Hepatocyte (in vitro differentiated cells): ENCODE measurements around the gene TMEM95. TPM values are rescaled to one million over a fixed set of nuclear protein-coding genes. Genes with fewer than 3 reads are reported as not detected.
"Not testable (repeated sequence)": the region's sequence is repeated elsewhere in the genome, so short reads cannot be mapped to it uniquely, and the experiment has no call there.

Source experiments
- DNase-seq: peaks from one replicate; pipeline ENCODE4 v3.0.0-alpha.2; 2016; ENCODE audit warnings: low spot score
- H2AFZ ChIP-seq: fragments of 200-600 bp; sonication (generic); 2 replicates; pipeline ENCODE4 v1.6.0; 2016; ENCODE audit warnings: antibody characterized with exemption, mild to moderate bottlenecking
- H3K27ac ChIP-seq: fragments of 200-600 bp; sonication (generic); 2 replicates; pipeline ENCODE4 v1.5.1; 2016; ENCODE audit warnings: mild to moderate bottlenecking
- H3K27me3 ChIP-seq: fragments of 200-600 bp; sonication (generic); 2 replicates; pipeline ENCODE4 v1.6.1; 2016
- H3K36me3 ChIP-seq: fragments of 200-600 bp; sonication (generic); replicated peaks from 2 replicates; pipeline ENCODE4 v1.5.1; 2016; ENCODE audit warnings: low read depth; ENCODE audit not compliant: insufficient read depth
- H3K4me1 ChIP-seq: fragments of 200-600 bp; sonication (generic); 2 replicates; pipeline ENCODE4 v1.5.1; 2016; ENCODE audit warnings: mild to moderate bottlenecking, moderate library complexity; ENCODE audit not compliant: insufficient read depth
- H3K4me2 ChIP-seq: fragments of 200-600 bp; sonication (generic); 2 replicates; pipeline ENCODE4 v1.6.0; 2016
- H3K4me3 ChIP-seq: fragments of 200-600 bp; sonication (generic); 2 replicates; pipeline ENCODE4 v1.5.1; 2016; ENCODE audit warnings: mild to moderate bottlenecking
- H3K79me2 ChIP-seq: fragments of 200-600 bp; sonication (generic); 2 replicates; pipeline ENCODE4 v1.6.0; 2017; ENCODE audit warnings: mild to moderate bottlenecking
- H3K9me2 ChIP-seq: fragments of 200-600 bp; sonication (generic); replicated peaks from 2 replicates; pipeline ENCODE4 v1.6.0; 2017; ENCODE audit warnings: mild to moderate bottlenecking; ENCODE audit not compliant: insufficient read depth
- H3K9me3 ChIP-seq: fragments of 200-600 bp; sonication (generic); 2 replicates; pipeline ENCODE4 v1.5.1; 2016; ENCODE audit warnings: low read depth, mild to moderate bottlenecking
- H4K20me1 ChIP-seq: fragments of 200-600 bp; sonication (generic); 2 replicates; pipeline ENCODE4 v1.6.0; 2016; ENCODE audit warnings: mild to moderate bottlenecking; ENCODE audit not compliant: insufficient read depth, poor library complexity, severe bottlenecking
- EZH2 ChIP-seq: fragments of 200-600 bp; sonication (generic); IDR thresholded peaks from 2 replicates; pipeline ENCODE4 v1.6.1; 2016; ENCODE audit warnings: antibody characterized with exemption, mild to moderate bottlenecking, borderline replicate concordance
- EZH2phosphoT487 ChIP-seq: fragments of 200-600 bp; sonication (generic); IDR thresholded peaks from one replicate; pipeline ENCODE4 v1.6.1; 2018; ENCODE audit warnings: antibody characterized with exemption, mild to moderate bottlenecking, low read depth, moderate library complexity; ENCODE audit not compliant: unreplicated experiment, severe bottlenecking
- WGBS: methylation state at CpG from one replicate; pipeline ENCODE4 v1.1.6; 2016; ENCODE audit warnings: low lambda C conversion rate; ENCODE audit errors: missing lambda C conversion rate; 5-methylcytosine and 5-hydroxymethylcytosine counted together
- polyA plus RNA-seq: library from polyadenylated mRNA; unstranded; fragments of >200 nt; fragmentation: Nextera tagmentation; extraction: Ambion mirVana; gene quantifications from 2 replicates; pipeline ENCODE4 v1.2.1, GENCODE V29; 2016
- total RNA-seq: library from RNA; depleted of rRNA; stranded (reverse); fragments of >200 nt; gene quantifications from 2 replicates; pipeline ENCODE4 v1.2.3, GENCODE V29; 2014
- TF ChIP-seq, protein P1 (sequence below): fragments of 200-600 bp; sonication (generic); IDR thresholded peaks from 2 replicates; pipeline ENCODE4 v1.5.1; 2016; ENCODE audit warnings: antibody characterized with exemption, mild to moderate bottlenecking; ENCODE audit not compliant: poor library complexity

TMEM95 gene
- total and polyA plus RNA-seq, 2 experiments from 2014 or later = not detected

DNA sequence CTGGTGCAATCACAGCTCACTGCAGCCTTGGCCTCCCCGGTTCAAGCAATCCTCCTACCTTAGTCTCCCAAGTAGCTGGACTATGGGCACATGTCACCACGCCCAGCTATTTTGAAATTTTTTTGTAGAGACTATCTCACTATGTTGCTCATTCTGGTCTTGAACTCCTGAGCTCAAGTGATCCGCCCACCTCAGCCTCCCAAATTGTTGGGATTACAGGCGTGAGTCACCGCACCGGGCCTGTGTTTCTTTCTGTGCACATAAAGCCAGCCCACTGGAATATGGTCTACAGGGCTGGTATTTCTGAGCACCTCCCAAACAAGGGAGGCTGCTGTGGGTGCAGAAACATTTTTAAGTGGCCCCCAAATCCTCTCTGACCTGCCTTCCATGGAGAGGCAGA is 8.4 kb downstream of the TMEM95 start:
- TF ChIP-seq, protein P1, sequence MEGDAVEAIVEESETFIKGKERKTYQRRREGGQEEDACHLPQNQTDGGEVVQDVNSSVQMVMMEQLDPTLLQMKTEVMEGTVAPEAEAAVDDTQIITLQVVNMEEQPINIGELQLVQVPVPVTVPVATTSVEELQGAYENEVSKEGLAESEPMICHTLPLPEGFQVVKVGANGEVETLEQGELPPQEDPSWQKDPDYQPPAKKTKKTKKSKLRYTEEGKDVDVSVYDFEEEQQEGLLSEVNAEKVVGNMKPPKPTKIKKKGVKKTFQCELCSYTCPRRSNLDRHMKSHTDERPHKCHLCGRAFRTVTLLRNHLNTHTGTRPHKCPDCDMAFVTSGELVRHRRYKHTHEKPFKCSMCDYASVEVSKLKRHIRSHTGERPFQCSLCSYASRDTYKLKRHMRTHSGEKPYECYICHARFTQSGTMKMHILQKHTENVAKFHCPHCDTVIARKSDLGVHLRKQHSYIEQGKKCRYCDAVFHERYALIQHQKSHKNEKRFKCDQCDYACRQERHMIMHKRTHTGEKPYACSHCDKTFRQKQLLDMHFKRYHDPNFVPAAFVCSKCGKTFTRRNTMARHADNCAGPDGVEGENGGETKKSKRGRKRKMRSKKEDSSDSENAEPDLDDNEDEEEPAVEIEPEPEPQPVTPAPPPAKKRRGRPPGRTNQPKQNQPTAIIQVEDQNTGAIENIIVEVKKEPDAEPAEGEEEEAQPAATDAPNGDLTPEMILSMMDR = no peak
- TF ChIP-seq EZH2phosphoT487 (no peak), EZH2 (no peak)
- no peaks in the 10 kb centered on the region for H3K36me3 ChIP-seq
- no peaks in the 10 kb centered on the region for H3K27me3 ChIP-seq
- H3K4me3 ChIP-seq = no peak overlapping the region
- H3K9me3 ChIP-seq = no peaks in the 10 kb centered on the region
- H3K4me1 ChIP-seq = no peaks in the 10 kb centered on the region
- H4K20me1 ChIP-seq = no peaks in the 10 kb centered on the region
- no peak for DNase-seq
- no peaks in the 10 kb centered on the region for H3K9me2 ChIP-seq
- WGBS = 72% methylated on average over 6 of the region's 6 CpGs
- H2AFZ ChIP-seq = no peak overlapping the region
- H3K79me2 ChIP-seq = no peaks in the 10 kb centered on the region
- H3K4me2 ChIP-seq = no peak overlapping the region
- no peak overlapping the region for H3K27ac ChIP-seq

DNA sequence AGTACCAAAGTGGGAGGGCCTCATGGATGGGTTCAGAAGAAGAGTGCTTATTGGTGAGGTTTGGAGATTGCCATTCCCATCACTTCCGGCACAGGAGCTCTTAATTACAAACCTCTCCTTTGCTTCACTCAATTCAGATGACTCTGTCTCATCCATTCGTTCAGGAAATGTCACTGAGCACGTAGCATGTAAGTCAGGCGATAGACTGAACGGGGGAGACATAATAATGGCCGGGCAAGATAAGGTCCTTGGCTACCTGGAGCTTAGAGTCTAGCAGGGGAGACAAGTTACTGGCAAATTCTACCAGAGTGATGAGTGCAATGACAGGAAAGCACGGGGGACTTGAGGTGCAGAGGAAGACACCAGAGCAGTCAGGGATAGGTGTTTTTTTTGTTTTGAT is 11.0 kb downstream of the TMEM95 start:
- not testable (repeated sequence) for H3K4me2 ChIP-seq, H3K9me3 ChIP-seq, DNase-seq, H2AFZ ChIP-seq, H3K36me3 ChIP-seq, H3K4me3 ChIP-seq, H3K79me2 ChIP-seq, H3K4me1 ChIP-seq, H4K20me1 ChIP-seq, H3K27me3 ChIP-seq, H3K9me2 ChIP-seq, H3K27ac ChIP-seq
- WGBS = 84% methylated on average over 7 of the region's 7 CpGs

DNA sequence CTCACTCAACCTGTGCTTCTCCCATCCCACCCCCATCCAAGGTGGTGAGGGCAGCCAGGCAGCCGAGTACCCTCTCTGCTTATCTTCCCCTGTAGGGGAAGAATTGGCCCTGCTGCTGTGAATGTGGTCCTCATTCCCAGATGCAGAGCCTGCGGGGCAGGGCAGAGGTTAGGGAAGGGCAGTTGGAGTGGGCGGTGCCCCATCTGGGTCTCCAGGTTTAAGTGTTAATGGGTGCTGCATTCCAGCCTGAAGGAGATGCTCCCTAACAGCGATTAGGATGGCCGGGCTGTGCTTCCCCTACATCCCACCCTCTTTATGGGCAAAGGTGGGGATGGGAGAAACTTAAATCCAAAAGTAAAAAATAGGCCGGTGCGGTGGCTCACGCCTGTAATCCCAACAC is 12.1 kb downstream of the TMEM95 start:
- Histone ChIP-seq H3K4me3 (no peak overlapping the region), H3K36me3 (no peaks in the 10 kb centered on the region), H3K9me3 (no peaks in the 10 kb centered on the region), H3K27me3 (no peaks in the 10 kb centered on the region), H3K9me2 (no peaks in the 10 kb centered on the region), H3K4me2 (no peak overlapping the region), H4K20me1 (no peaks in the 10 kb centered on the region), H2AFZ (no peak overlapping the region), H3K79me2 (no peaks in the 10 kb centered on the region), H3K27ac (no peak overlapping the region), H3K4me1 (no peaks in the 10 kb centered on the region)
- TF ChIP-seq, protein P1 = no peak
- TF ChIP-seq EZH2 = no peak
- TF ChIP-seq EZH2phosphoT487 = no peak
- no peak for DNase-seq
- 77% methylated on average over 8 of the region's 8 CpGs for WGBS

DNA sequence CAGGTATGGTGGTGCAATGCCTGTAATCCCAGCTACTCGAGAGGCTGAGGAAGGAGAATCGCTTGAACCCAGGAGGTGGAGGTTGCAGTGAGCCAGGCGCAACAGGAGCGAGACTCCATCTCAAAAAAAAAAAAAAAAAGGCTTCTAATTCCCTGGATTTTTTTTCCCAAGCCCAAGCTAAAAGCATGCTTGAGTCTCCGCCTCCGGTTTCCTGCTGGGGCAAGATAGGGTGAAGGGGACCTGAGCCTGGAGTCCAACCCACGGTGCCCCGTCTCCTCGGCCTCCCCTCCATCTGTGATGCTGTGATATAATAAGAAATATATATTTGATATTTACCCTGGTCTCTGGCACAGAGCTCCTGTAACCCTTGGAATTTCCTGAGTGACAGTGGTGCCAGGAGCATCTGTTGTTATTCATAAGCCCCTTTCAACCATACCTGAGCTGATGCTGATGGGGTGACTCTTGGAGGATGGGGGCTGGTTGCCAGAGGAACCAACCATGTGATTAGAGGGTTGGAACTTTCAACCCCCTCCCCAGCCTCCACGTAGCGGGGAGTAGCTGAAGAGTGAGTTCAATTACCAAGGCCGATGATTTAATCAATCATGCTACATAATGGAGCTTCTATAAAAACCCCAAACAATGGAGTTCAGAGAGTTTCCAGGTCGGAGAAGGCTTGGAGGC is 13.1 kb downstream of the TMEM95 start:
- Histone ChIP-seq H3K4me1 (no peaks in the 10 kb centered on the region), H3K4me3 (no peak overlapping the region), H3K79me2 (no peaks in the 10 kb centered on the region), H4K20me1 (no peaks in the 10 kb centered on the region), H3K27ac (no peak overlapping the region), H3K9me3 (no peaks in the 10 kb centered on the region), H3K27me3 (no peaks in the 10 kb centered on the region), H3K4me2 (no peak overlapping the region), H3K36me3 (no peaks in the 10 kb centered on the region), H3K9me2 (no peaks in the 10 kb centered on the region), H2AFZ (no peak overlapping the region)
- TF ChIP-seq EZH2 (no peak), EZH2phosphoT487 (no peak)
- TF ChIP-seq, protein P1 = no peak
- no peak for DNase-seq
- WGBS = 78% methylated on average over 11 of the region's 13 CpGs

DNA sequence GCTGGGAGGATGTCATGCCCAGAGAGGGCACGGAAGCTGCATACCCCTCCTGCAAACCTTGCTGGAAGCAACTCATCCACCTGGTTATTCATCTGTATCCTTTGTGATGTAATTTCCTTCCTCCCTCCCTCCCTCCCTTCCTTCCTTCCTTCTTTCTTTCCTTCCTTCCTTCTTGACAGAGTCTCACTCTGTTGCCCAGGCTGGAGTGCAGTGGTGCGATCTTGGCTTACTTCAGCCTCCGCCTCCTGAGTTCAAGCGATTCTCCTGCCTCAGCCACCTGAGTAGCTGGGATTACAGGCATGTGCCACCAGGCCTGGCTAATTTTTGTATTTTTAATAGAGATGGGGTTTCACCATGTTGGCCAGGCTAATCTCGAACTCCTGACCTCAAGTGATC is 13.6 kb downstream of the TMEM95 start:
- H3K27ac ChIP-seq = not testable (repeated sequence)
- 96% methylated on average over 5 of the region's 5 CpGs for WGBS

More for the DNA sequence above, 13.6 kb downstream of the TMEM95 start:
- H3K36me3 ChIP-seq, H3K4me3 ChIP-seq, H3K79me2 ChIP-seq, H2AFZ ChIP-seq, DNase-seq, H3K27me3 ChIP-seq, H3K4me1 ChIP-seq, H3K4me2 ChIP-seq, H4K20me1 ChIP-seq, H3K9me3 ChIP-seq, H3K9me2 ChIP-seq: not testable (repeated sequence)
